Stomach smooth muscle (tissue), 2 donors: ENCODE data around the gene CHST10.

Experiments
- H3K27ac ChIP-seq: one replicate; pipeline ENCODE4 v1.7.0; 2013; ENCODE audit warnings: mild to moderate bottlenecking, low read length, inconsistent platforms
- H3K27me3 ChIP-seq, 2 donors: one replicate each; pipeline ENCODE4 v1.7.0; 2013; ENCODE audit warnings: low read length in 2 of 2; ENCODE audit not compliant: insufficient read depth in 2 of 2, control insufficient read depth in 1 of 2
- H3K36me3 ChIP-seq, 2 donors: one replicate each; pipeline ENCODE4 v1.7.0; 2013; ENCODE audit warnings: low read length in 2 of 2; ENCODE audit not compliant: control insufficient read depth in 2 of 2, insufficient read depth in 2 of 2
- H3K4me1 ChIP-seq: one replicate; pipeline ENCODE4 v1.7.0; 2013; ENCODE audit warnings: low read length; ENCODE audit not compliant: control insufficient read depth, insufficient read depth
- H3K4me3 ChIP-seq, 2 donors: one replicate each; pipeline ENCODE4 v1.7.0; 2013; ENCODE audit warnings: low read length in 2 of 2
- H3K9ac ChIP-seq, 2 donors: one replicate each; pipeline ENCODE4 v1.7.0; 2013; ENCODE audit warnings: low read length in 2 of 2, mild to moderate bottlenecking in 1 of 2
- H3K9me3 ChIP-seq, 2 donors: one replicate each; pipeline ENCODE4 v1.7.0; 2013; ENCODE audit warnings: low read length in 2 of 2; ENCODE audit not compliant: control insufficient read depth in 2 of 2
- donor health status: healthy.
- donor health status: Pancreatic carcinoma.

Gene CHST10

DNA sequence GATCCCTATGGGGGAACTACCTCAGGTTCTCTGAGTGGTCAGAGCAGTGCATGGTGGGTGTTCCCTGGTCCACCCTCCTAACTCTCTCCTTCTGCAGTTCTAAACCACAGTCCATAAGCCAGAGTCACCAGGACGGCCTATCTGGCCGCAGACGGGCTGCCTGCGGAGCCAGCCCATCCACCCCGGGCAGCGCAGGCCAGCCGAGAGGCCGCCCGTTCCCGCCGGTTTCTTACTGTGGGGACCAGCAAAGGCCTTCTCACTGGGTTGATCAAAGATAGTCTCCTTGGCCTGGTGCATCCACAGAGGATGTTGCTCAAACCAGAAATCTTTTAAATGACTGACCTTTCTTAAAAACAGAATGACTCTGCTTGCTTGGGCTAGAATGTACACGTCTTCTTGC, 9.6 kb upstream of the CHST10 start:
- H3K4me1 ChIP-seq: peaks cover 6% of the 10 kb centered on the region
- H3K4me3 ChIP-seq: no peak overlapping the region
- no peaks in the 10 kb centered on the region for H3K9me3 ChIP-seq
- H3K27me3 ChIP-seq: no peaks in the 10 kb centered on the region
- H3K27ac ChIP-seq: no peak overlapping the region
- no peaks in the 10 kb centered on the region for H3K36me3 ChIP-seq
- no peak overlapping the region for H3K9ac ChIP-seq

DNA sequence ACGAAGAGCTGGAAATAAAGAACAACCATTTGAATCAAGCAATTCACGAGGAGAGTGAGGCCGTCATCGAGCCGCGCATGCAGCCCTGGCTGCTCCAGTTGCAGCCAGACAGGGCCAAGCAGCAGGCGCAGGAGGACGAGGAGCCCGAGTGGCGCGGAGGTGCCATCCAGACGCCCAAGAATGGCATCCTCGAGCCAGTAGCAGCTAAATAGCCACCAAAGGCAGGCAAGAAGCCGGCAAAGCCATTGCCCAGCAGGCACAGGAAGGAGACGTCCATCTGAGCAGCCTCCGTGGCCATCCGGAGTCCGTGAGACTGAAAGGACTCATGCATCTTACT, 8.9 kb upstream of the CHST10 start:
- Histone ChIP-seq H3K9me3 (no peaks in the 10 kb centered on the region), H3K4me3 (no peak overlapping the region), H3K27ac (no peak overlapping the region), H3K9ac (no peak overlapping the region), H3K36me3 (no peaks in the 10 kb centered on the region), H3K4me1 (peaks cover 6% of the 10 kb centered on the region), H3K27me3 (no peaks in the 10 kb centered on the region)

DNA sequence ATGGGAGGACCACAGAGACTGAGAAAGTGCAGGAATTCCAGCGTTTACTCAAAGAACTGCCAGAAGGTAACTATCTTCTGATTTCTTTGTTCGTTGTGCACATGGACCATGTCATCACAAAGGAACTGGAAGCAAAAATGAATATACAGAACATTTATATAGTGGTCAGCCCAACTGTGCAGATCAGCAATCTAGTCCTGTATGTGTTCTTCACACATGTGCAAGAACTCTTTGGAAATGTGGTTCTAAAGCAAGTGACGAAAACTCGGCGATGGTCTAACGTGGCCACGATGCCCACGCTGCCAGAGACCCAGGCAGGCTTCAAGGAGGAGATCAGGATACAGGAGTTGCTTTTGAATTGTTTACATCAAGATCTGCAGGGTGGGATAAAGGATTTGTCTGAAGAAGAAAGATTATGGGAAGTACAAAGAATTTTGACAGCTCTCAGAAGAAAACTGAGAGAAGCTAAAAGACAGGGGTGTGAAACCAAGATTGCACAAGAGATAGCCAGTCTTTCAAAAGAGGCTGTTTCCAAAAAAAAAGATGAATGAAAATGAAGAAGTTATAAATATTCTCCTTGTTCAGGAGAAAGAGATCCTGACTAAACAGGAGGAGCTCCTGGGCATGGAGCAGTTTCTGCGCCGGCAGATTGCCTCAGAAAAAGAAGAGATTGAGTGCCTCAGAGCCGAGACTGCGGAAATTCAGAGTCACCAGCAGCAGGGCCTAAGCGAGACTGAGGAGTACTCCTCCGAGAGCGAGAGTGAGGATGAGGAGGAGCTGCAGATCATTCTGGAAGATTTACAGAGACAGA, 8.3 kb upstream of the CHST10 start:
- Histone ChIP-seq H3K4me3 (no peak overlapping the region), H3K4me1 (peaks cover 6% of the 10 kb centered on the region), H3K27ac (peak overlapping the region; percentile 53), H3K36me3 (no peaks in the 10 kb centered on the region), H3K9me3 (no peaks in the 10 kb centered on the region), H3K27me3 (no peaks in the 10 kb centered on the region), H3K9ac (no peak overlapping the region)

GRCh38 chr2:100425107-100425506, 7.6 kb upstream of the CHST10 start:
- H3K4me3 ChIP-seq: no peak overlapping the region
- H3K27me3 ChIP-seq: no peaks in the 10 kb centered on the region
- H3K36me3 ChIP-seq: no peaks in the 10 kb centered on the region
- H3K9ac ChIP-seq: no peak overlapping the region
- peaks cover 6% of the 10 kb centered on the region for H3K4me1 ChIP-seq
- no peaks in the 10 kb centered on the region for H3K9me3 ChIP-seq
- peak overlapping the region; percentile 53 for H3K27ac ChIP-seq

GRCh38 chr2:100424277-100424875, 6.9 kb upstream of the CHST10 start:
- Histone ChIP-seq H3K9ac (no peak overlapping the region), H3K27ac (no peak overlapping the region), H3K9me3 (no peaks in the 10 kb centered on the region)

GRCh38 chr2:100423631-100424030, 6.2 kb upstream of the CHST10 start:
- H3K27ac ChIP-seq: no peak overlapping the region
- H3K4me3 ChIP-seq: no peak overlapping the region
- H3K9ac ChIP-seq: no peak overlapping the region
- H3K27me3 ChIP-seq: no peaks in the 10 kb centered on the region
- no peaks in the 10 kb centered on the region for H3K9me3 ChIP-seq
- H3K4me1 ChIP-seq: peaks cover 6% of the 10 kb centered on the region
- H3K36me3 ChIP-seq: no peaks in the 10 kb centered on the region

More at GRCh38 chr2:100424277-100424875, 6.9 kb upstream of the CHST10 start:
- H3K4me1 ChIP-seq: peaks cover 6% of the 10 kb centered on the region
- H3K27me3 ChIP-seq: no peaks in the 10 kb centered on the region
- H3K4me3 ChIP-seq: no peak overlapping the region
- no peaks in the 10 kb centered on the region for H3K36me3 ChIP-seq

DNA sequence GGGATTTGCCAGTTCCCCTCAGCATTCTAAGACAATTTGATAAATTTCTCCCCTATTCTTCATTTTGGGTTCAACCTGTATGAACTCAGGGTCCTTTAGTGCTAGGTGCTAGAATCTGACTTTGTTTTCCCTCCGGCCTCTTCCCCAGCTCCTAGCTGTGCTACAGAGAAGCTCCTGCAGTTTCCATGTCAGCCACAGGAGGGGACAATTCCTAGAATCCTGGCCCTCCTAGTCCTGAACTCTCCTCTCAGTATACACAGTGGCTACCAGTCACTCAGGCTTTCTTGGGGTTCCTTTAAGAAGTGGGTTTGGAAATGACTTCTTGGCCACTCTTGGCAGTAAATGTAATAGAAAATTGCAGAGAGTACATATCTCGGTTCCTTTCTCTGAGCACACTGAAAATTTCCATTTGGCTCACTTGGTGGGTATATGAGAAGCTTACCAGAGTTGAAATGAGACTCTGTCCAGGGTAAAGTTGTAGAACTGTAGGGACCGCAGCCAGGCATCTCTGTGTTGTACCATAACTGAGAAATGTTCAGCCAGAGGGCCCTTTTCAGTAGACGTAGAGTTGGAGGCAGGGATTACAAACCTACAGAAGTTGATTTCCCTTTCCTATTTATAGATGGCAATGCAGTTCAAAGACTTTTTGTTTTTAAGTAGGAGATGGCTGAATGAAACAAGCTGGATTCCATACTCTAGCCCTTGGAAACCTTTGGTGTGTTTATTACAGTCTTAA, 5.0 kb upstream of the CHST10 start:
- no peak overlapping the region for H3K4me3 ChIP-seq
- no peaks in the 10 kb centered on the region for H3K36me3 ChIP-seq
- no peak overlapping the region for H3K9ac ChIP-seq
- H3K4me1 ChIP-seq: peaks cover 6% of the 10 kb centered on the region
- no peaks in the 10 kb centered on the region for H3K27me3 ChIP-seq
- no peak overlapping the region for H3K27ac ChIP-seq
- H3K9me3 ChIP-seq: no peaks in the 10 kb centered on the region

DNA sequence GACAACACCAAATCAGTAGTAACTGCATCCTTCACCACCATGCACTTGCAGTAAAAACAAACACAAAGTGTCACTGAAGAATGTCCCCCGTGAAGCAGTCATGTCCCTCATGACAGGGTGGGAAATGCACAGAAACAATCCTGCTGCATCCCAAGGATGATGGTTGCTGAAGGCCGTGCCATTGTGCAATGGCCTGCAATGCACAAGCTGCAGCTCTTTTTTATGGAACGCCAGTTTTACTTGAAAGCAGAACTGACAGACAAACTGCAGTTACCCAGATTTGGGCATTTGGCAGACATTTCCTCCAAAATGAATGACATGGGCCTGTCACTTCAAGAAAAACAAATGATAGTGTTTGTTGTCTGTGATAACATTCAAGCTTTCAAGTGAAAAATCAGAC, 2.4 kb upstream of the CHST10 start:
- no peak overlapping the region for H3K9ac ChIP-seq
- no peaks in the 10 kb centered on the region for H3K9me3 ChIP-seq
- no peaks in the 10 kb centered on the region for H3K27me3 ChIP-seq
- no peak overlapping the region for H3K4me3 ChIP-seq
- H3K27ac ChIP-seq: no peak overlapping the region
- no peaks in the 10 kb centered on the region for H3K36me3 ChIP-seq
- H3K4me1 ChIP-seq: peaks cover 17% of the 10 kb centered on the region

DNA sequence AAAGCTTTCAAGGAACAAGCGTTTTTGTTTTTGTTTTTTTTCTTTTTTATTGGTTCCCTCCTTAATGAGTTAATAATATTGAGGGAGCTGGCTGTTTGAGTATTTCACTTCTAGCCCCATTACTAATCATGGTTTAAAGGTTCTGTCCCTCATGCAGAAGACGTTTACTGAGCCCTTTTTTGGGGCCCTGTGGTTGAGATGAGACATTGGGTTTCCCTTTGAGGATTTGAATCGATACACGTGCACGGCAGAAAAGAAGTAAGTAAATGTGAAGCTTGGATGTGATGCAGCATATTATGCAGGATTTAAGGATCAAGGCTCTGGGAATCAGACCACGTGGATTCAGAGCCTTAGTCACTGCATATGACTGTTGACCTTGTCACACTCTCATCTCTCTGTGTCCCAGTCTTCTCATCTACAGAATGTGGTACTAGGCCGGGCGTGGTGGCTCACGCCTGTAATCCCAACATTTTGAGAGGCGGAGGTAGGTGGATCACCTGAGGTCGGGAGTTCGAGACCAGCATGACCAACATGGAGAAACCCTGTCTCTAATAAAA, 1.0 kb upstream of the CHST10 start:
- H3K27ac ChIP-seq: no peak overlapping the region
- H3K4me3 ChIP-seq: no peak overlapping the region
- peaks cover 0 to 4% of the 10 kb centered on the region in 2 donors for H3K36me3 ChIP-seq
- H3K27me3 ChIP-seq: no peaks in the 10 kb centered on the region
- H3K9ac ChIP-seq: no peak overlapping the region
- no peaks in the 10 kb centered on the region for H3K9me3 ChIP-seq
- peaks cover 11% of the 10 kb centered on the region for H3K4me1 ChIP-seq

GRCh38 chr2:100417711-100418124, 250 bp upstream of the CHST10 start:
- no peaks in the 10 kb centered on the region for H3K27me3 ChIP-seq
- peak overlapping the region; percentile 58 to 78 for H3K9ac ChIP-seq
- no peaks in the 10 kb centered on the region for H3K9me3 ChIP-seq
- peak overlapping the region; percentile 62 for H3K27ac ChIP-seq
- H3K4me1 ChIP-seq: peaks cover 11% of the 10 kb centered on the region
- peak overlapping the region; percentile 51 to 89 for H3K4me3 ChIP-seq
- H3K36me3 ChIP-seq: peaks cover 0 to 4% of the 10 kb centered on the region in 2 donors
